Heart left ventricle (tissue), 16 donors: Measurements from ENCODE around the gene RPS6KA2. TPM values are rescaled to one million over a fixed set of nuclear protein-coding genes. Genes with fewer than 3 reads are reported as not detected.
A peak's percentile ranks its signal among the peaks of the same experiment; 100 is the strongest.

Source experiments
- ATAC-seq, 4 donors: fragments of 200-7000 bp; cut with Tn5 transposase; one replicate each; pipeline ENCODE4 v1.9.1; 2020 to 2022; ENCODE audit warnings: moderate library complexity in 4 of 4, mild to moderate bottlenecking in 3 of 4, moderate number of reproducible peaks in 1 of 4
- DNase-seq, 5 donors: peaks; one replicate each; pipeline ENCODE4 v3.0.0-alpha.2; 2020
- H3K27ac ChIP-seq, 12 donors: fragments of 200-600 bp; sonication (generic) in 4 of 12; one replicate each; pipeline versions ENCODE4 v1.5.0 to v1.8.0; 2016 to 2022; ENCODE audit warnings: mild to moderate bottlenecking in 2 of 12
- H3K27me3 ChIP-seq, 9 donors: fragments of 200-600 bp; sonication (generic) in 2 of 9; one replicate each; pipeline versions ENCODE4 v1.5.1 to v1.8.0; 2016 to 2022; ENCODE audit warnings: mild to moderate bottlenecking in 3 of 9
- H3K36me3 ChIP-seq, 9 donors: fragments of 200-600 bp; sonication (generic) in 2 of 9; one replicate each; pipeline versions ENCODE4 v1.5.0 to v1.8.0; 2018 to 2022; ENCODE audit warnings: mild to moderate bottlenecking in 2 of 9
- H3K4me1 ChIP-seq, 12 donors: fragments of 200-600 bp; sonication (generic) in 4 of 12; one replicate each; pipeline versions ENCODE4 v1.5.0 to v1.8.0; 2016 to 2022; ENCODE audit warnings: mild to moderate bottlenecking in 3 of 12
- H3K4me3 ChIP-seq, 12 donors: fragments of 200-600 bp; sonication (generic) in 4 of 12; one replicate each; pipeline versions ENCODE4 v1.5.0 to v1.8.0; 2017 to 2022; ENCODE audit warnings: mild to moderate bottlenecking in 9 of 12, moderate library complexity in 4 of 12
- H3K9me3 ChIP-seq, 12 donors: fragments of 200-600 bp; sonication (generic) in 4 of 12; one replicate each; pipeline versions ENCODE4 v1.5.0 to v1.8.0; 2016 to 2022; ENCODE audit warnings: mild to moderate bottlenecking in 1 of 12
- POLR2A ChIP-seq, 2 donors: fragments of 450-650 bp; IDR thresholded peaks; one replicate each; pipeline ENCODE4 v1.6.1; 2017; ENCODE audit warnings: antibody characterized with exemption in 2 of 2, mild to moderate bottlenecking in 2 of 2, moderate library complexity in 2 of 2
- WGBS, 4 donors: extraction: QIAGEN DNeasy Blood & Tissue Kit in 2 of 4; methylation state at CpG; one replicate each; pipeline versions ENCODE4 v1.1.5 to v1.1.7; 2013 to 2018; 5-methylcytosine and 5-hydroxymethylcytosine counted together
- intact Hi-C, 10 donors: fragments of 100-400 bp; cut with DNase I; formaldehyde crosslinking; loops; one replicate each; pipeline versions ENCODE4 v1.11.1 to v1.14.2; 2022
- polyA plus RNA-seq, 2 donors: library from polyadenylated mRNA; stranded (reverse); fragments of 200-250 nt; gene quantifications; one replicate each; pipeline ENCODE4 v1.2.3, GENCODE V29; 2013
- total RNA-seq, 9 donors: library from RNA; depleted of rRNA in 2 of 9; stranded (reverse); fragments of >200 nt in 2 of 9; fragmentation: NEBNext Ultra II Directional in 3 of 9; extraction: Animal tissue kit (Norgen Biotek cat#: 25700) in 3 of 9; gene quantifications; one replicate each; pipeline versions ENCODE4 v1.1.0 to v1.2.4, GENCODE V29; 2016 to 2023
- TF ChIP-seq, protein P1 (sequence below), 12 donors: fragments of 200-600 bp; sonication (generic) in 4 of 12; IDR thresholded peaks; one replicate each; pipeline versions ENCODE4 v1.5.0 to v1.8.0; 2018 to 2022; ENCODE audit warnings: antibody characterized with exemption in 12 of 12, mild to moderate bottlenecking in 5 of 12
- donor health status: ischemic (EF 13 %, LVEDD 7.1; RV severe dilation, severe dysfunction).
- donor health status: healthy with polysubstance abuse.
- donor health status: DM: no; HTN: yes; CAD: no.
- donor health status: DM: no; HTN: no; CAD: no.
- donor health status: ischemic (EF 25% LVEDD 6.9; RV normal size, moderate dysfunction).
- donor health status: ischemic (EF 25% LVEDD 5.7; RV mildly dilated, moderate dysfunction).
- donor health status: healthy.
- donor health status: DM: yes; HTN: yes; CAD: no.
- donor health status: ischemic (EF 35%, LVEDD 5.7; RV mildly dilated, moderate dysfunction).
- donor health status: nonischemic (EF 11% LVEDD 7.7; RV severe dilation, severe dysfunction).
- donor health status: DM: yes; HTN: yes; CAD: no.
- donor health status: PGD.
- donor health status: ischemic (EF 29% LVEDD 5.4; RV normal size, mild dysfunction).
- donor health status: nonischemic (EF 23%, LVEDD 6.1; RV moderate dilation, normal function).

Gene RPS6KA2
- total and polyA plus RNA-seq, 11 donors = 23.0 to 171 (median 91.6) TPM

DNA sequence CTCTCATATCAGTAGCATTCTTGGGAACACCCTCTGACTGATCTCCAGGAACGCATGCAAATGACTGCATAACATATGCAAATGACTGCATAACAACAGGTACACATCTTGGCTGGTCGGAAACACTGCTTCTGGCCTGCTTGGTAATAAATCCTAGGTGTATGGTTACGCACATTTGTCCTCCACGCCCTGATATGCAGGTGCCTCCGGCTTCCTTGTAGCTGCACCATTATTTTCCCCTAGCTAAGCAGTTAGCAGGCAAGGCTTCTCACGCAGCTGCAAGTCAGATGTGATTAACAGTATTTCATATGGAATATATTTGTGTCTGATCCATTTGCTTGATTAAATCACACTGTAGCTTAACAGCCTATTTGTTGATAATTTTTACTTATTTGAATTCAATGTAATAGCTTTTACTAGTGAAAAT lies 5.9 kb downstream of the RPS6KA2 start:
- H3K4me1 ChIP-seq = peaks cover 20 to 71% (median 50%) of the 10 kb centered on the region in 12 donors
- WGBS, 4 donors = 86 to 98% (median 94%) methylated on average over 6 of the region's 6 CpGs
- H3K9me3 ChIP-seq = no peaks in the 10 kb centered on the region
- no peak for ATAC-seq
- H3K4me3 ChIP-seq = no peak overlapping the region
- DNase-seq = no peak
- peak overlapping the region in 4 of 12 donors; percentile 22 to 74 (median 56) for H3K27ac ChIP-seq
- no peak for TF ChIP-seq POLR2A (IDR thresholded peaks at IDR 0.05)
- TF ChIP-seq, protein P1, sequence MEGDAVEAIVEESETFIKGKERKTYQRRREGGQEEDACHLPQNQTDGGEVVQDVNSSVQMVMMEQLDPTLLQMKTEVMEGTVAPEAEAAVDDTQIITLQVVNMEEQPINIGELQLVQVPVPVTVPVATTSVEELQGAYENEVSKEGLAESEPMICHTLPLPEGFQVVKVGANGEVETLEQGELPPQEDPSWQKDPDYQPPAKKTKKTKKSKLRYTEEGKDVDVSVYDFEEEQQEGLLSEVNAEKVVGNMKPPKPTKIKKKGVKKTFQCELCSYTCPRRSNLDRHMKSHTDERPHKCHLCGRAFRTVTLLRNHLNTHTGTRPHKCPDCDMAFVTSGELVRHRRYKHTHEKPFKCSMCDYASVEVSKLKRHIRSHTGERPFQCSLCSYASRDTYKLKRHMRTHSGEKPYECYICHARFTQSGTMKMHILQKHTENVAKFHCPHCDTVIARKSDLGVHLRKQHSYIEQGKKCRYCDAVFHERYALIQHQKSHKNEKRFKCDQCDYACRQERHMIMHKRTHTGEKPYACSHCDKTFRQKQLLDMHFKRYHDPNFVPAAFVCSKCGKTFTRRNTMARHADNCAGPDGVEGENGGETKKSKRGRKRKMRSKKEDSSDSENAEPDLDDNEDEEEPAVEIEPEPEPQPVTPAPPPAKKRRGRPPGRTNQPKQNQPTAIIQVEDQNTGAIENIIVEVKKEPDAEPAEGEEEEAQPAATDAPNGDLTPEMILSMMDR (IDR thresholded peaks at IDR 0.05) = no peak
- H3K27me3 ChIP-seq = no peaks in the 10 kb centered on the region
- peaks cover 0 to 13% (median 4%) of the 10 kb centered on the region in 9 donors for H3K36me3 ChIP-seq
- intact Hi-C loops = loop anchor here in 2 of 10 donors (10.0 kb wide), 1 partner anchor 66 kb away; no protein-coding TSS in a partner anchor

DNA sequence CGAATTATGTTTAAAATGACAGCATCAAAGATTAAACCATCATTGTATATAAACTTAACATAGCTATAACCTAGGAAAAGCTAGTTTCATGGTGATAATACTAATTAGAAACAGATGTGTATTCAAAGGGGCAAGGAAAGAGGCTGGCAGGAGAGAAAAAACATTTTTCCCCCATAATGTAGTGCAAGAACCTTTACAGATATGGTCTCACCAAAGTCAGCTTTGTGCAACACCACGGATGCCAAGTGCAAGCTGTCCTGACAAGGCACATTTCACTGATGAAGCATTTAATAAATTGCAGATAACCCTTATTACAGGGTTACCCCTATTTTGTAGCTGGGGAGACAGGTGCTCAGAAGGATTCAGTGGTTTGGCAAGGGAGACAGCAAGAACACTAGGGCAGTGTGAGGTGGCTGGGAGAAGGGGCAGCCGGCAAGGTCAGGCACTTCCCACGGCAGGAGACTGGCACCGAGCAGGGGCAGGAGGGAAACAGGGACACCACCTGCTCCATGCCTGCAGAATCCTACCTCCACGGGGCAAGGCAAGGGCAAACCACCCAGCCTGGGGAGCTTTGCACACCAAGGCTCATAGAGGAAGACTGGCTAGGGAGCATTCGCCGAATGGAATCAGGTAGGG lies 6.5 kb downstream of the RPS6KA2 start:
- 55 to 63% (median 60%) methylated on average over 6 to 8 of the region's 8 CpGs for WGBS, 4 donors
- Histone ChIP-seq H3K36me3 (peaks cover 0 to 13% (median 4%) of the 10 kb centered on the region in 9 donors), H3K27me3 (no peaks in the 10 kb centered on the region), H3K4me3 (no peak overlapping the region), H3K4me1 (peaks cover 20 to 71% (median 50%) of the 10 kb centered on the region in 12 donors), H3K9me3 (no peaks in the 10 kb centered on the region), H3K27ac (peak overlapping the region; percentile 3 to 74 (median 50))
- peak in 1 of 4 donors; percentile 15 for ATAC-seq
- intact Hi-C loops = loop anchor here in 2 of 10 donors (10.0 kb wide), 1 partner anchor 66 kb away; no protein-coding TSS in a partner anchor
- TF ChIP-seq, protein P1 (IDR thresholded peaks at IDR 0.05) = no peak
- TF ChIP-seq POLR2A (IDR thresholded peaks at IDR 0.05) = no peak
- DNase-seq = no peak

DNA sequence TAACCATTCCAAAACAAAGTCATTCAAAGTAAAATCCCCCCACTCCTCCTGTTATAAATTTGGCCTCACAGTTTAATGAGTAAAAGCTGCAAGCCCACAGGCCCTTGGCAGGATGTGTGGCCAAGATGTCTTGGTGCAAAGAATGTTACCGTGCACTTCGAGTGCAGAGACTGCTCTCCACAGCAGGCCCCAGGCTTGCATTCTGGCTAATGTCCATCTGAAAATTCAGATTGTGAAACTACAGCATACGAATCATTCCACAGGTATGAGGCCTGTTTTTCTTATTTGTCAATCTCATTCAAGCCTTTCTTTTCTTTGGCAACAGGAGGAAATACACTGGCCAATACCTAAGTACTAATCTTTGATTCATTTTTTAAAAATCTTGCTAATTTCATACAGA lies 7.1 kb downstream of the RPS6KA2 start:
- intact Hi-C loops = loop anchor here in 2 of 10 donors (10.0 kb wide), 1 partner anchor 65 kb away; no protein-coding TSS in a partner anchor
- peak in 3 of 4 donors; percentile 36 to 72 (median 50) for ATAC-seq

More for the DNA sequence above, 7.1 kb downstream of the RPS6KA2 start:
- Histone ChIP-seq H3K27ac (peak overlapping the region; percentile 20 to 74 (median 51)), H3K4me1 (peaks cover 24 to 71% (median 54%) of the 10 kb centered on the region in 12 donors), H3K4me3 (no peak overlapping the region), H3K27me3 (no peaks in the 10 kb centered on the region), H3K36me3 (peaks cover 0 to 13% (median 4%) of the 10 kb centered on the region in 9 donors), H3K9me3 (no peaks in the 10 kb centered on the region)
- 16 to 28% (median 22%) methylated on average over 3 of the region's 3 CpGs for WGBS, 4 donors
- DNase-seq = peak in 2 of 5 donors; percentile 64 to 72
- TF ChIP-seq, protein P1 (IDR thresholded peaks at IDR 0.05) = no peak
- no peak for TF ChIP-seq POLR2A (IDR thresholded peaks at IDR 0.05)
